Spleen (tissue), 7 donors: Measurements from ENCODE around the gene ADAM10.

Experiments used
- POLR2A ChIP-seq, 3 donors: fragments of 450-650 bp; IDR thresholded peaks; one replicate each; pipeline ENCODE4 v1.5.1; 2017; ENCODE audit warnings: antibody characterized with exemption in 3 of 3, mild to moderate bottlenecking in 1 of 3
- POLR2AphosphoS5 ChIP-seq, 3 donors: sonication (generic); formaldehyde crosslinking; IDR thresholded peaks; one replicate each; pipeline ENCODE4 v1.5.1; 2017; ENCODE audit warnings: antibody characterized with exemption in 3 of 3
- TF ChIP-seq, protein P1 (sequence below), 11 experiments: fragments of 200-600 bp in 7 of 11; fragments of 450-650 bp in 4 of 11; sonication (generic) in 4 of 11; IDR thresholded peaks in 8 of 11; conservative IDR thresholded peaks in 3 of 11; 1 replicate in 7 of 11; 2 replicates in 4 of 11; pipeline versions ENCODE4 v1.4.0 to v1.8.0; 2016 to 2021; ENCODE audit warnings: antibody characterized with exemption in 11 of 11, inconsistent platforms in 4 of 11, mild to moderate bottlenecking in 1 of 11
- donor health status: DM: no; HTN: no; CAD: no; lungs with moderate emphysema.
- donor health status: DM: no; HTN: no; CAD: no.
- donor health status: DM: no; HTN: no; CAD: no.

- TF ChIP-seq POLR2A (IDR thresholded peaks at IDR 0.05) (no peak), POLR2AphosphoS5 (IDR thresholded peaks at IDR 0.05) (no peak)
- TF ChIP-seq, protein P1, sequence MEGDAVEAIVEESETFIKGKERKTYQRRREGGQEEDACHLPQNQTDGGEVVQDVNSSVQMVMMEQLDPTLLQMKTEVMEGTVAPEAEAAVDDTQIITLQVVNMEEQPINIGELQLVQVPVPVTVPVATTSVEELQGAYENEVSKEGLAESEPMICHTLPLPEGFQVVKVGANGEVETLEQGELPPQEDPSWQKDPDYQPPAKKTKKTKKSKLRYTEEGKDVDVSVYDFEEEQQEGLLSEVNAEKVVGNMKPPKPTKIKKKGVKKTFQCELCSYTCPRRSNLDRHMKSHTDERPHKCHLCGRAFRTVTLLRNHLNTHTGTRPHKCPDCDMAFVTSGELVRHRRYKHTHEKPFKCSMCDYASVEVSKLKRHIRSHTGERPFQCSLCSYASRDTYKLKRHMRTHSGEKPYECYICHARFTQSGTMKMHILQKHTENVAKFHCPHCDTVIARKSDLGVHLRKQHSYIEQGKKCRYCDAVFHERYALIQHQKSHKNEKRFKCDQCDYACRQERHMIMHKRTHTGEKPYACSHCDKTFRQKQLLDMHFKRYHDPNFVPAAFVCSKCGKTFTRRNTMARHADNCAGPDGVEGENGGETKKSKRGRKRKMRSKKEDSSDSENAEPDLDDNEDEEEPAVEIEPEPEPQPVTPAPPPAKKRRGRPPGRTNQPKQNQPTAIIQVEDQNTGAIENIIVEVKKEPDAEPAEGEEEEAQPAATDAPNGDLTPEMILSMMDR (IDR thresholded peaks at IDR 0.05 in 8 of 11, conservative IDR thresholded peaks at IDR 0.05 in 3 of 11), result no peak
These were observed 44.4 kb downstream of the ADAM10 start for GRCh38 chr15:58705105-58705504.
